ENCODE results near the gene BRME1. TPM values are rescaled to one million over a fixed set of nuclear protein-coding genes. Genes with fewer than 3 reads are reported as not detected.
"Not testable (repeated sequence)": the region's sequence is repeated elsewhere in the genome, so short reads cannot be mapped to it uniquely, and the experiment has no call there.

BRME1 gene
- total RNA-seq, 2 donors from 2014 or later = 1.2 to 2.0 TPM

GRCh38 chr19:13929956-13930355, 24.0 kb upstream of the BRME1 start:
- DNase-seq (ENCODE audit: low spot score) = no peak
- intact Hi-C loops (cut with DNase I) = no loop called here

GRCh38 chr19:13929340-13929739, 23.4 kb upstream of the BRME1 start:
- intact Hi-C loops (cut with DNase I) = no loop called here
- no peak for DNase-seq (ENCODE audit: low spot score)

- intact Hi-C loops (cut with DNase I) = no loop called here
- no peak for DNase-seq (ENCODE audit: low spot score)
Measured at GRCh38 chr19:13926715-13927114, 20.8 kb upstream of the BRME1 start.

DNA sequence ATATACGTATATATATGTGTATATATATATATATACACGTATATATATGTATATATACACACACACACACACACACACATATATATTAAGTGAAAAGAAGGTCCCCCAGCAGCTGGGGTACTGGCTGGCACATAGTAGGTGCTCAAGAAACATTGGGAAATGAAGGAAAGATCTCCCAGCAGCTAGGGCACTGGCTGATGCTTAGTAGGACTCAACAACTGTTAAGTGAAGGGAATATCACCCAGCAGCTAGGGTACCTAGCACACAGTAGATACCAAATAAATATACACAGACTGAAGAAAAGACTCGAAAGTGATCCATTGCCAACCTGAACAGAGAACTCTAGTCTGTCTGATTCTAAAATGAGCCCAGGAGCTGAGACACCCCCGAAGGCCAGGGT, 20.1 kb upstream of the BRME1 start:
- intact Hi-C loops (cut with DNase I) = no loop called here
- DNase-seq (ENCODE audit: low spot score) = no peak

DNA sequence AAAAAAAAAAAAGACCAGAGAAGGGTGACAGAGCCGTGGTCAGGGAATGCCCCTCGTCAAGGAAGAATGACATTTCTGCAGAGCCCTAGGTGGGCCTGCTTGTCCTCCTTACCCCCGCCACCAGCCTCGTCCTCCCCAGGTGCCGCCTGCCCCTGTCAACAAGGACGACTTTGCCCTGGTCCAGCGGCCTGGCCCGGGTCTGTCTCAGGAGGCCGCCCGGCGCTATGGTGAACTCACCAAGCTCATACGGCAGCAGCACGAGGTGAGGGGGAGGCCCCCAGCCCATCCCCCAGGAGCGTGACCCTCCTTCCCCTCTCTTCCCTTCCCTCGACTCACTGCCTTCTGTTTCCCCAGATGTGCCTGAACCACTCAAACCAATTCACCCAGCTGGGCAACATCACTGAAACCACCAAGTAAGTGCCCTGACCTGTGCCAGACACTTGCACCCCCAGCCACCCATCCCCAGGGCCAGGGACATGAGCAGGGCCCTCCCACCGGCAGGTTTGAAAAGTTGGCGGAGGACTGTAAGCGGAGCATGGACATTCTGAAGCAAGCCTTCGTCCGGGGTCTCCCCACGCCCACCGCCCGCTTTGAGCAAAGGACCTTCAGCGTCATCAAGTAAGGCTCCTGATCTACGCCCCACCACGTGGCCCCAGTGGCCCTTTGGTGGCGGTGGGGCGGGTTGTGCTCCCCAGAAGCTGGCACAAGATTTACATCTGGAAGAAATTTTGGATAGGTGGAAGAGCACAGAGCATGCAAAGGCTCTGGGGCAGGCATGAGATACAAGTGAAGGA, 17.5 kb upstream of the BRME1 start:
- no peak for DNase-seq (ENCODE audit: low spot score)

DNA sequence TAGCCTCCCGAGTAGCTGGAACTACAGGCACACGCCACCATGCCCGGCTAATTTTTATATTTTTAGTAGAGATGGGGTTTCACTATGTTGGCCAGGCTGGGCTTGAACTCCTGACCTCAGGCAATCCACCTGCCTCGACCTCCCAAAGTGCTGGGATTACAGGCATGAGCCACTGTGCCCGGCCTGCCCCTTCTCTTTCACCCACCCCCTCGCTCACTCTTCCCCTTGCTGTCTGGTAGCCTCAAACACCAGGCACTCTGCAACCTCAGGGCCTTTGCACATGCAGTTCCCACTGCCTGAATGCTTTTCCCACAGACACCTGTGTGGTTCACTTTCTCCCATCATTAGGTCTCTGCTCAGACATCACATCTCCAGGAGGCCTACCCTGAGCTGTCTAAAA, 16.2 kb upstream of the BRME1 start:
- intact Hi-C loops (cut with DNase I); DNase-seq (ENCODE audit: low spot score): not testable (repeated sequence)

More for the DNA sequence above, 17.5 kb upstream of the BRME1 start:
- intact Hi-C loops (cut with DNase I) = no loop called here

DNA sequence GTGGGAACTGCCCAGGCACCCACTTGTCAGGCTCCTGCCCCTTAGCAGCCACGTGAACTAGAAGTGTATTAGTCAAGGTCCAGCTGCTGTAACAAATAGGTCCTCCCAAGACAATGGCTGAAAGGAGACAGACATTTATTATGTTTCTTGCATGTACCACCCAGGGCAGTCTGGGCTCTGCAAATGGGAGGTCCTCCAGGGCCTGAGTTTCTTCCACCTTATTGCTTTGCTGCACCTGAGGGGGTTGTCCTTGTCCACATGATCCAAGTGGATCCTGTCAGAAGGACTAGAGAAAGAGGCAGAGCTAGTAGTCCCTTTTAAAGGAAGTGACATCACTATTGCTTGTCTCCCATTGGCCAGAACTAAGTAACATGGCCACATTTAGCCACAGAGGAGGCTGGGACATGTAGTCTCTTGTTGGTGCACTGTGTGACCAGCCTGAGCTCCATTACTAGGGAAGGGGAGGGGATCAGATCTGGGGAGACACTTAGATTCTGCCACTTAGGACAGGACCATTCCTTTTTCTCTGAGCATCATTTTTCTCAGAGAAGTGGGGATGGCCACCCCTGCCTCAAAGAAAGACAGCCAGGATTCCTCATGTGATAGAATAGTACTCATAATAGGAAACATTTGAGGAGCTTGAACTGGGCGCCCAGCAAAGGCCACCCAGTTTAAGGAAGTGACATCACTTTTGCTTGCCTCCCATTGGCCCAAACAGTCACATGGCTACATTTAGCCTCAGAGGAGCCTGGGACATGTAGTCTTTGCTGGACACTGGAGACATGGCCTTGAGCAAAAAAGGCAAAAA, 15.2 kb upstream of the BRME1 start:
- intact Hi-C loops (cut with DNase I) = no loop called here
- no peak for DNase-seq (ENCODE audit: low spot score)

GRCh38 chr19:13920524-13920923, 14.6 kb upstream of the BRME1 start:
- intact Hi-C loops (cut with DNase I) = no loop called here
- no peak for DNase-seq (ENCODE audit: low spot score)

GRCh38 chr19:13918726-13919411, 13.0 kb upstream of the BRME1 start:
- no peak for DNase-seq (ENCODE audit: low spot score)

GRCh38 chr19:13917888-13918406, 12.0 kb upstream of the BRME1 start:
- DNase-seq (ENCODE audit: low spot score) = no peak
- intact Hi-C loops (cut with DNase I) = loop anchor here in 1 of 2 donors (1.0 kb wide), 1 partner anchor 34 kb away; the partner anchor contains the start of gene DCAF15

More at GRCh38 chr19:13918726-13919411, 13.0 kb upstream of the BRME1 start:
- intact Hi-C loops (cut with DNase I) = loop anchor here in 1 of 2 donors (1.0 kb wide), 1 partner anchor 33 kb away; the partner anchor contains the start of gene DCAF15

DNA sequence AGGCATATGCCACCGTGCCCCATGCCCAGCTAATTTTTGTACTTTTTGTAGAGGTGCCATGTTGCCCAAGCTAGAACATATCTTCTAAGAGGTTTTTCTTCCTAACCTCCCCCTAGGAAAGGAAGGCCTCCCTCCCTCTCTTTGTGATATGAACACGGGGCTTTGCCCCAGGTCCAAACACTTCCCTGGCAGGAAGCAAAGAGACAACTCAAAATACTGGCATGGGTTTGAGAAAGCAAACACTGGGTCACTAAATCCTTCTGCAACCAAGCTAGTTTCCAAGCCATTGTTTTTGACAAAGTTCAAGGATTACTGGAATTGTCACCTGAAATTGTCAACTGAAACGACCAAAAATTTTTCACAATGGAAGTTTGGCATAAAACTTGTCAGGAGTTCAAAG, 8.9 kb upstream of the BRME1 start:
- no peak for DNase-seq (ENCODE audit: low spot score)
- intact Hi-C loops (cut with DNase I) = no loop called here

- intact Hi-C loops (cut with DNase I) = no loop called here
Measured at GRCh38 chr19:13913352-13913751, 7.4 kb upstream of the BRME1 start.

DNA sequence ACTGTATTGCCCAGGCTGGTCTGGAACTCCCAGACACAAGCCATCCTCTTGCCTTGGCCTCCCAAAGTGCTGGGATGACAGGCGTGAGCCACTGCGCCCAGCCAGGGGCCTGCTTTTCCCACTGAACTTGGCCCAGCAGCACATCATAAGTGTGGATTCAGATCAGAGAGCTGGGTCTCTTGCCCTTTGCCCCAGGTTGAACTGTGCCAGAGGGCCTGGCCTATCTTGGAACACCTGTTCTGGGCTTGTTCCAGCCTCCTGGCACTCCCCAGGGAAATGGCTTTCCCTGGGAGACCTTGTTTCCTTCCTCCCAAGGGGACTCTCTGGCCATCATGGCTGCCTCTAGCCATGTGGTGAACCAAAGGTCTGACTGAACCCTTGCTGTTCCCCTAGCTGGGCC, 3.5 kb upstream of the BRME1 start:
- DNase-seq (ENCODE audit: low spot score) = no peak
- intact Hi-C loops (cut with DNase I) = no loop called here

More at GRCh38 chr19:13913352-13913751, 7.4 kb upstream of the BRME1 start:
- DNase-seq (ENCODE audit: low spot score) = no peak

GRCh38 chr19:13908674-13909073, 2.8 kb upstream of the BRME1 start:
- DNase-seq (ENCODE audit: low spot score) = no peak
- intact Hi-C loops (cut with DNase I) = no loop called here

DNA sequence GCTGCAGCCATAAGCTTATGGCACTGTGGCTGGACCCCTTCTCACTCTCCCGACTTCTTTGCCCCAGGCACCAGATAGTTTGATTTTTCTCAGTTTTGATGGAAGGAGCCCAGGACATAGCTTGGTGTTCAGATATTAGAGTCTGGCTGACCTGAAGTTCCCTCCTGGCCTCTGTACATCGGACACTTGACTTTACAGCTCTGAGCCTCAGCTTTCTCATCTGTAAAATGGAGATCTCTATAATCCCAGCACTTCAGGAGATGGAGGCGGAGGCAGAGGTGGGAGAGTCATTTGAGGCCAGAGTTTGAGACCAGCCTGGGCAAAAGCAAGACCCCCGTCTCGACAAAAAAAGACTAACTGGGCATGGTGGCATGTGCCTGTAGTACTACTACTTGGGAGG, 993 bp upstream of the BRME1 start:
- intact Hi-C loops (cut with DNase I) = no loop called here
- DNase-seq (ENCODE audit: low spot score) = no peak

DNA sequence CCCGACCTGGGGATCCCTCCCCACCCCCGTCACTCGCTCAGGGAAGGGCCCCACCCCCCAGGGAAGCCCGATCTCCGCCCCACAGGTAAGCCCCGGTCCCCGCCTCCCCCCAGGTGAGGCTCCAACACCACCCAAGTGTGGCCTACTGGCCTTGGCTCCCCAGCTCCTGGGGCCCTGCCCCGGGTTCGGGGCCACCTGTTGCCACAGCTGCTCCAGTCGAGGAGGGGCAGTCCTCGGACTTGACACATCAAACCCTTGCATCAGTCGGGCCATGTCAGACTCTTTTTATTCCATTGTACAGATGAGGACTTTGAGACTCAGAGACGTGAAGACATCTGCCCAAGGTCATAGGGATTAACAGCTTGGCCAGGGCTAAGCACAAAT, 596 bp upstream of the BRME1 start:
- intact Hi-C loops (cut with DNase I) = no loop called here
- no peak for DNase-seq (ENCODE audit: low spot score)

DNA sequence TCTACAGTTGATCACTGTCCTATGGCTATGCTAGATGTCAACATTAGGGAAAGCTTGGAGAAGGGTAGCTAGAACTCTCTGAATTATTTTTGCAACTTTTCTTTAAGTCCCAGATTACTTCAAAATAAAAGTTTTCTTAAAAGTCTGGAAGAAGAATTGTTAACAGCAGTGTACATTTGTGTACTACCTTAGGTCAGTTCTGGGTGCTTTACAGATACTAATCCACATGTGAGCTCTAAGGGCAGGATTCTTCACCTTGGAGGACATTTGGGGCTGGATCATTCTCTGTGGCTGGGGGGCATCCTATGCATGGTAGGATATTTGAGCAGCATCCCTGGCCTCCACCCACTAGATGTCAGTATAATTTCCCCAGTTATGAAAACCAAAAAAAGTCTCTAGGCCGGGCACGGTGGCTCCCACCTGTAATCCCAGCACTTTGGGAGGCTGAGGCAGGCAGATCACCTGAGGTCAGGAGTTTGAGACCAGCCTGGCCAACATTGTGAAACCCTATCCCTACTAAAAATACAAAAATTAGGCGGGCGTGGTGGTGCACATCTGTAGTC, 2.8 kb downstream of the BRME1 start:
- DNase-seq (ENCODE audit: low spot score) = no peak
- intact Hi-C loops (cut with DNase I) = no loop called here

DNA sequence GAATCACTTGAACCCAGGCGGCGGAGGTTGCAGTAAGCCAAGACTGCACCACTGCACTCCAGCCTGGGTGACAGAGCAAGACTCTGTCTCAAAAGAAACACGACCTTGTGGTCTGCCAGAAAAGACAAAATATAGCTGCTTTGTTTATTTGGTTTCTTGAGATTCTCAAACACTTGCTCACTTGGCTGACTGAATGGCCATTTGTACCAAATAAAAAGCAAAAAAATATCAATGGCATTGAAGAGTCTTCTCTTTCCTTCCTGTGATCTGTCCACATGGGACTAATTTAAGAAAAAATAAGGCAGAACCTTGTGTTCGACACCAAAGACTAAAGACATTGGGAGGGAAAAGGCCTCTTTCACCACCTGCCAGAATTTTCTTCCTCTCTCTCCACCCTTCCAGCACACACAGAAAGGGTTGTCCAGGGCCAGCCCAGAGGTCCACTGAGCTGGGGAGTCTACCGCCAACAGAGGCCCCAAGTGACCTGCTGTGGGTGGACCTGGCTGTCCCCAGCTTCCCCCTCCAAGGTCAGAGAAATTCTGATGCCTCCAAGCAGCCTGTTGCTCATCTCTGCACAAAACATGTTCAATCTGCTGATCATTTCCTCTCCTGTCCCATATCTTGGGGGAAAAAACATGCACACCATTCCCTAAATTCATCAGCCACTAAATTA, 5.9 kb downstream of the BRME1 start:
- intact Hi-C loops (cut with DNase I) = no loop called here
- no peak for DNase-seq (ENCODE audit: low spot score)

- no peak for DNase-seq (ENCODE audit: low spot score)
- intact Hi-C loops (cut with DNase I) = no loop called here
Measured at GRCh38 chr19:13899393-13899792, 6.5 kb downstream of the BRME1 start.
